Spleen (tissue), 11 donors: ENCODE measurements around the gene GALNT15. TPM values are rescaled to one million over a fixed set of nuclear protein-coding genes. Genes with fewer than 3 reads are reported as not detected.

Experiments used
- DNase-seq: peaks from one replicate; pipeline ENCODE4 v3.0.0-alpha.2; 2020
- H3K27ac ChIP-seq, 8 donors: fragments of 200-600 bp; sonication (generic) in 7 of 8; 1 replicate in 4 of 8; 2 replicates in 4 of 8; pipeline versions ENCODE4 v1.5.0 to v1.8.0; 2016 to 2021; ENCODE audit warnings: inconsistent platforms in 4 of 8, mild to moderate bottlenecking in 4 of 8, moderate library complexity in 1 of 8
- H3K27me3 ChIP-seq, 7 donors: fragments of 200-600 bp; sonication (generic) in 6 of 7; replicated peaks in 1 of 7; 1 replicate in 4 of 7; 2 replicates in 3 of 7; pipeline versions ENCODE4 v1.5.0 to v1.8.0; 2016 to 2021; ENCODE audit warnings: inconsistent platforms in 3 of 7, mild to moderate bottlenecking in 1 of 7
- H3K36me3 ChIP-seq, 6 donors: fragments of 200-600 bp; sonication (generic) in 5 of 6; 1 replicate in 4 of 6; 2 replicates in 2 of 6; pipeline versions ENCODE4 v1.5.0 to v1.8.0; 2016 to 2021; ENCODE audit warnings: inconsistent platforms in 2 of 6
- H3K4me1 ChIP-seq, 6 donors: fragments of 200-600 bp; sonication (generic) in 5 of 6; 1 replicate in 3 of 6; 2 replicates in 3 of 6; pipeline versions ENCODE4 v1.5.0 to v1.8.0; 2016 to 2021; ENCODE audit warnings: inconsistent platforms in 3 of 6
- H3K4me3 ChIP-seq, 8 donors: fragments of 200-600 bp; sonication (generic) in 7 of 8; 1 replicate in 4 of 8; 2 replicates in 4 of 8; pipeline versions ENCODE4 v1.5.0 to v1.8.0; 2016 to 2021; ENCODE audit warnings: inconsistent platforms in 4 of 8, mild to moderate bottlenecking in 4 of 8, moderate library complexity in 2 of 8
- H3K9me3 ChIP-seq, 8 donors: fragments of 200-600 bp; sonication (generic) in 7 of 8; 1 replicate in 4 of 8; 2 replicates in 4 of 8; pipeline versions ENCODE4 v1.5.0 to v1.8.0; 2016 to 2021; ENCODE audit warnings: inconsistent platforms in 4 of 8
- CTCF ChIP-seq, 11 experiments: fragments of 200-600 bp in 7 of 11; fragments of 450-650 bp in 4 of 11; sonication (generic) in 4 of 11; IDR thresholded peaks in 8 of 11; conservative IDR thresholded peaks in 3 of 11; 1 replicate in 7 of 11; 2 replicates in 4 of 11; pipeline versions ENCODE4 v1.4.0 to v1.8.0; 2016 to 2021; ENCODE audit warnings: antibody characterized with exemption in 11 of 11, inconsistent platforms in 4 of 11, mild to moderate bottlenecking in 1 of 11
- POLR2A ChIP-seq, 3 donors: fragments of 450-650 bp; IDR thresholded peaks; one replicate each; pipeline ENCODE4 v1.5.1; 2017; ENCODE audit warnings: antibody characterized with exemption in 3 of 3, mild to moderate bottlenecking in 1 of 3
- POLR2AphosphoS5 ChIP-seq, 3 donors: sonication (generic); formaldehyde crosslinking; IDR thresholded peaks; one replicate each; pipeline ENCODE4 v1.5.1; 2017; ENCODE audit warnings: antibody characterized with exemption in 3 of 3
- WGBS, 5 donors: extraction: QIAGEN DNeasy Blood & Tissue Kit in 3 of 5; methylation state at CpG; one replicate each; pipeline versions ENCODE4 v1.1.5 to v1.1.7; 2013 to 2018; 5-methylcytosine and 5-hydroxymethylcytosine counted together
- intact Hi-C: fragments of 100-400 bp; cut with DNase I; formaldehyde crosslinking; loops from one replicate; pipeline ENCODE4 v1.15.0; 2023; ENCODE audit warnings: low total_unique reads
- polyA plus RNA-seq, 3 donors: library from polyadenylated mRNA; stranded (reverse); fragments of 200-250 nt; gene quantifications; one replicate each; pipeline ENCODE4 v1.2.1, GENCODE V29; 2013
- total RNA-seq, 7 donors: library from RNA; depleted of rRNA in 3 of 7; stranded (reverse); fragments of >200 nt in 3 of 7; fragmentation: NEBNext Ultra II Directional in 4 of 7; extraction: Animal tissue kit (Norgen Biotek cat#: 25700) in 4 of 7; gene quantifications; one replicate each; pipeline versions ENCODE4 v1.1.0 to v1.2.1, GENCODE V29; 2016 to 2021
- donor health status: healthy with polysubstance abuse.
- donor health status: DM: no; HTN: no; CAD: no; lungs with moderate emphysema.
- donor health status: DM: no; HTN: no; CAD: no.
- donor health status: Bipolar disorder and iron deficiency.
- donor health status: healthy.
- donor health status: DM: no; HTN: no; CAD: no.
- donor health status: DM: yes; HTN: yes; CAD: no.

Gene GALNT15
- total and polyA plus RNA-seq, 10 donors = 2.5 to 147 (median 42.1) TPM

GRCh38 chr3:16255726-16256125, 81.2 kb downstream of the GALNT15 start:
- TF ChIP-seq POLR2AphosphoS5 (IDR thresholded peaks at IDR 0.05) (no peak), POLR2A (IDR thresholded peaks at IDR 0.05) (no peak), CTCF (IDR thresholded peaks at IDR 0.05 in 8 of 11, conservative IDR thresholded peaks at IDR 0.05 in 3 of 11) (no peak)
- H3K4me3 ChIP-seq = no peak overlapping the region
- no peak for DNase-seq
- no peaks in the 10 kb centered on the region for H3K27me3 ChIP-seq
- WGBS, 5 donors = 83 to 98% (median 96%) methylated on average over 5 of the region's 5 CpGs
- H3K27ac ChIP-seq = no peak overlapping the region
- H3K9me3 ChIP-seq = no peaks in the 10 kb centered on the region
- H3K4me1 ChIP-seq = peaks cover 0 to 10% (median 3%) of the 10 kb centered on the region in 6 donors
- H3K36me3 ChIP-seq = peaks cover 0 to 38% (median 20%) of the 10 kb centered on the region in 6 donors
- intact Hi-C loops = no loop called here

GRCh38 chr3:16257309-16257708, 82.8 kb downstream of the GALNT15 start:
- DNase-seq = no peak
- TF ChIP-seq POLR2A (IDR thresholded peaks at IDR 0.05) = no peak
- TF ChIP-seq POLR2AphosphoS5 (IDR thresholded peaks at IDR 0.05) = no peak
- TF ChIP-seq CTCF (IDR thresholded peaks at IDR 0.05 in 8 of 11, conservative IDR thresholded peaks at IDR 0.05 in 3 of 11) = no peak
- intact Hi-C loops = no loop called here
- H3K4me1 ChIP-seq = peaks cover 0 to 18% (median 9%) of the 10 kb centered on the region in 6 donors
- H3K4me3 ChIP-seq = no peak overlapping the region
- no peaks in the 10 kb centered on the region for H3K9me3 ChIP-seq
- H3K27me3 ChIP-seq = no peaks in the 10 kb centered on the region
- H3K27ac ChIP-seq = no peak overlapping the region
- WGBS, 5 donors = 68 to 84% (median 73%) methylated on average over 2 of the region's 2 CpGs
- H3K36me3 ChIP-seq = peaks cover 0 to 51% (median 21%) of the 10 kb centered on the region in 6 donors

GRCh38 chr3:16258177-16258576, 83.7 kb downstream of the GALNT15 start:
- DNase-seq = no peak
- no peak for TF ChIP-seq POLR2A (IDR thresholded peaks at IDR 0.05)
- Histone ChIP-seq H3K4me3 (no peak overlapping the region), H3K36me3 (peaks cover 0 to 53% (median 21%) of the 10 kb centered on the region in 6 donors), H3K9me3 (no peaks in the 10 kb centered on the region), H3K27ac (no peak overlapping the region), H3K27me3 (no peaks in the 10 kb centered on the region), H3K4me1 (peaks cover 3 to 27% (median 17%) of the 10 kb centered on the region in 6 donors)
- intact Hi-C loops = no loop called here
- WGBS, 5 donors = 77 to 88% (median 81%) methylated on average over 5 of the region's 5 CpGs

GRCh38 chr3:16258866-16259265, 84.4 kb downstream of the GALNT15 start:
- no peak for DNase-seq
- H3K27me3 ChIP-seq = no peaks in the 10 kb centered on the region
- H3K27ac ChIP-seq = no peak overlapping the region
- peaks cover 10 to 31% (median 21%) of the 10 kb centered on the region in 6 donors for H3K4me1 ChIP-seq
- WGBS, 5 donors = 62 to 86% (median 77%) methylated on average over 1 of the region's 1 CpG
- H3K9me3 ChIP-seq = no peaks in the 10 kb centered on the region
- H3K36me3 ChIP-seq = peaks cover 0 to 53% (median 21%) of the 10 kb centered on the region in 6 donors
- no peak overlapping the region for H3K4me3 ChIP-seq
- intact Hi-C loops = no loop called here
- TF ChIP-seq POLR2A (IDR thresholded peaks at IDR 0.05) (no peak), CTCF (IDR thresholded peaks at IDR 0.05 in 8 of 11, conservative IDR thresholded peaks at IDR 0.05 in 3 of 11) (no peak), POLR2AphosphoS5 (IDR thresholded peaks at IDR 0.05) (no peak)

- DNase-seq = no peak
- no peaks in the 10 kb centered on the region for H3K9me3 ChIP-seq
- no peak overlapping the region for H3K27ac ChIP-seq
- peaks cover 0 to 53% (median 21%) of the 10 kb centered on the region in 6 donors for H3K36me3 ChIP-seq
- H3K27me3 ChIP-seq = no peaks in the 10 kb centered on the region
- H3K4me1 ChIP-seq = peaks cover 12 to 34% (median 27%) of the 10 kb centered on the region in 6 donors
- no peak for TF ChIP-seq POLR2A (IDR thresholded peaks at IDR 0.05)
- TF ChIP-seq POLR2AphosphoS5 (IDR thresholded peaks at IDR 0.05) = no peak
- TF ChIP-seq CTCF (IDR thresholded peaks at IDR 0.05 in 8 of 11, conservative IDR thresholded peaks at IDR 0.05 in 3 of 11) = no peak
- no peak overlapping the region for H3K4me3 ChIP-seq
- 87 to 96% (median 92%) methylated on average over 1 of the region's 1 CpG for WGBS, 5 donors
- intact Hi-C loops = no loop called here
Measured at GRCh38 chr3:16260046-16260445, 85.6 kb downstream of the GALNT15 start.
